DMS153 (cell line): Measurements from ENCODE around the gene AGMAT.

Experiments used
- DNase-seq: peaks from one replicate; lab custom pipeline; 2025; lab: John Stamatoyannopoulos, UW

The AGMAT gene

GRCh38 chr1:15523104-15524020 is 61.5 kb downstream of the AGMAT start:
- no peak for DNase-seq

GRCh38 chr1:15522551-15522950 is 62.3 kb downstream of the AGMAT start:
- no peak for DNase-seq
